Parathyroid adenoma (tissue), 2 donors: ENCODE results near the gene NMNAT1.

ENCODE experiments used
- H2AFZ ChIP-seq: fragments of 300-600 bp; sonication (generic); one replicate; pipeline ENCODE4 v1.7.0; 2017; ENCODE audit warnings: antibody characterized with exemption, mild to moderate bottlenecking
- H3K27ac ChIP-seq: fragments of 300-600 bp; sonication (generic); one replicate; pipeline ENCODE4 v1.7.0; 2017
- H3K27me3 ChIP-seq: fragments of 300-600 bp; sonication (generic); one replicate; pipeline ENCODE4 v1.7.0; 2017; ENCODE audit warnings: low read length; ENCODE audit not compliant: control insufficient read depth, insufficient read depth
- H3K36me3 ChIP-seq: fragments of 300-600 bp; sonication (generic); one replicate; pipeline ENCODE4 v1.7.0; 2017; ENCODE audit warnings: low read length; ENCODE audit not compliant: control insufficient read depth, insufficient read depth
- H3K4me1 ChIP-seq: fragments of 300-600 bp; sonication (generic); one replicate; pipeline ENCODE4 v1.7.0; 2017; ENCODE audit warnings: control low read depth
- H3K4me2 ChIP-seq: fragments of 300-600 bp; sonication (generic); one replicate; pipeline ENCODE4 v1.7.0; 2017; ENCODE audit warnings: low read length
- H3K4me3 ChIP-seq: fragments of 300-600 bp; sonication (generic); one replicate; pipeline ENCODE4 v1.7.0; 2017; ENCODE audit warnings: low read depth, low read length
- H3K79me2 ChIP-seq: fragments of 300-600 bp; sonication (generic); one replicate; pipeline ENCODE4 v1.7.0; 2017; ENCODE audit warnings: control low read depth
- H3K9ac ChIP-seq: fragments of 300-600 bp; sonication (generic); one replicate; pipeline ENCODE4 v1.7.0; 2017; ENCODE audit warnings: mild to moderate bottlenecking
- H3K9me3 ChIP-seq: fragments of 300-600 bp; sonication (generic); one replicate; pipeline ENCODE4 v1.7.0; 2017; ENCODE audit warnings: low read length; ENCODE audit not compliant: control insufficient read depth
- CTCF ChIP-seq: fragments of 300-600 bp; sonication (generic); IDR thresholded peaks from one replicate; pipeline ENCODE4 v1.7.0; 2017; ENCODE audit warnings: antibody characterized with exemption, mild to moderate bottlenecking
- donor health status: primary hyperparathyroidism.

NMNAT1 gene

GRCh38 chr1:9960011-9960410 is 16.7 kb downstream of the NMNAT1 start:
- no peak for TF ChIP-seq CTCF
- H3K27ac ChIP-seq, result no peak overlapping the region
- no peaks in the 10 kb centered on the region for H3K79me2 ChIP-seq
- no peaks in the 10 kb centered on the region for H3K27me3 ChIP-seq
- H3K9me3 ChIP-seq, result no peaks in the 10 kb centered on the region
- no peak overlapping the region for H3K9ac ChIP-seq
- H3K36me3 ChIP-seq, result no peaks in the 10 kb centered on the region
- H3K4me1 ChIP-seq, result no peaks in the 10 kb centered on the region
- H3K4me3 ChIP-seq, result no peak overlapping the region
- H2AFZ ChIP-seq, result no peak overlapping the region
- H3K4me2 ChIP-seq, result no peak overlapping the region

DNA sequence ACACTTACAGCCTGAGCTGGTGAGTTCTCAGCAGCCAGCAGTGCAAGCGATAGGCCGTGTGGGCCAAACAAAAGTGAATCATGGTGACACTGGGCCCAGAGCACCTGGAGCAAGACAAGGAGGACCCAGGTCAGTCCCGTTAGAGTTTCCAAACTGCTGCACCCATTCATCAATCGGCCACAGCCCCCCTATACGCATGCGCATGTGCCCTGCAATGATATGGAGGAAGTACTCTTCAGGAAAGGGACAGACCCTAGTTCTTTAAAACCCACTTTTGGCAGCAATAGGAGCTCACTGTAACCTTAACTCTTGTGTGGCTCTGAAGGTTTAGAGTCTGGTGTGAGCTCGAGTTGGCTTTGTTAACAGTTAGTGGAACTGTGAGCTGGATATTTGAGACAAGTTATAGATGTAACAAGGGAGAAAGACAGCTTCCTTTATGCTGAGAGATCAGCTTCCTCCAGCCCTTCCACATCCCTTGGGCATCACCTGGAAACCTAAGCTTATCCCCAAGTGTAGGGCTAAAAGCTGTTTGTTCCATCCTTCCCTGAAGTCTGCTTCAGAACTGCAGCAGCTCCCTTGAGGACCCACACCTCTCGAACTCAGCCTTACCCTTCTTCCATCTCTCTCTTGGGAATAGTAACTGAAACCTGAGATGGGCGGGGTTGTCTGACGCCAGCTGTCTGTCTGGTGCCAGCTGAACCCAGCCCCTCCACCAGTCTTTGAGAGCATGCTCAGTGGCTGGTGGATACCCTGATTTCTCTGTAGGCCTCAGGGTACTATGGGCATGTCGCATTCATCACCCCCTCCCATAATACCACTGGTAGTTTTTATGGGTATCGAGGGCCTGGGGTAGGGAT is 17.7 kb downstream of the NMNAT1 start:
- H3K36me3 ChIP-seq, result no peaks in the 10 kb centered on the region
- H3K27me3 ChIP-seq, result no peaks in the 10 kb centered on the region
- TF ChIP-seq CTCF, result no peak
- no peak overlapping the region for H3K4me3 ChIP-seq
- no peaks in the 10 kb centered on the region for H3K4me1 ChIP-seq
- H3K27ac ChIP-seq, result no peak overlapping the region
- H3K9ac ChIP-seq, result no peak overlapping the region
- H2AFZ ChIP-seq, result no peak overlapping the region
- H3K79me2 ChIP-seq, result no peaks in the 10 kb centered on the region
- no peak overlapping the region for H3K4me2 ChIP-seq
- H3K9me3 ChIP-seq, result no peaks in the 10 kb centered on the region

DNA sequence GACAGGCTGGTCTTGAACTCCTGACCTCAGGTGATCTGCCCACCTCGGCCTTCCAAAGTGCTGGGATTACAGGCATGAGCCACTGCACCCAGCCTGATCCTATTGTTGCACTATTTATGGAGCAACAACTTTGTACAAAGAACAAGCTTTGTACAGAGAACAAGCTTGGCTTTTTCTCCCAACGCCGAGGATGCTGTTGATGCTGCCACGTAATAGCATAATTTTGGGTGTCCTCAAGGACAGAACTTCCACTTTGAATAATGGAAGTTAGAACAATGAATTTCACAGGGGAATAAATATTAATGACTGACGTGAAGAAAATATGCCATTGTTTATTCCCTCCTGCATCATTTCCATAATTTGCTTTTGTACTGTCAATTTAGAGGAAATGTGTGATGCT is 41.0 kb downstream of the NMNAT1 start:
- TF ChIP-seq CTCF, result no peak
- no peaks in the 10 kb centered on the region for H3K4me1 ChIP-seq
- no peak overlapping the region for H3K4me3 ChIP-seq
- no peaks in the 10 kb centered on the region for H3K27me3 ChIP-seq
- no peak overlapping the region for H3K4me2 ChIP-seq
- H3K9ac ChIP-seq, result no peak overlapping the region
- no peak overlapping the region for H2AFZ ChIP-seq
- H3K36me3 ChIP-seq, result no peaks in the 10 kb centered on the region
- H3K27ac ChIP-seq, result no peak overlapping the region
- H3K9me3 ChIP-seq, result no peaks in the 10 kb centered on the region
- H3K79me2 ChIP-seq, result no peaks in the 10 kb centered on the region

DNA sequence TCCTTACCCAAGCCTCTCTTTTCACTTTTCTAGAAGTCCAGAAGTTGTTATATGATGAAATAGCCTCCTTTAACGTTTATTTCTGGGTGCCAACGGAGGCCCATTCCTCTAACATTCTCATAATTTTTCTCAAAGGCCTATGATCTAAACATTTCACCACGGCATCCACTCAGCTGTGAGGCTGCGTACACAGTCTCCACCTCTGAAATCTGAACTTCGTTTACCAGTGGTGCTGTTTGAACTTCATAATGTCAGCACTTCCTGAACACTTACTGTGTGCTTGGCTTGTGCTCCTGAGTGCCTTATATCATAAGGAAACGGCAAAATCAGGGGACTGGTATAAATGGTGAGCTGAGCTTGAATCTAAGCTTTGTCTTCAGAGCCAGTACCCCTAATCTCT is 41.7 kb downstream of the NMNAT1 start:
- Histone ChIP-seq H3K4me2 (no peak overlapping the region), H3K27me3 (no peaks in the 10 kb centered on the region), H3K79me2 (no peaks in the 10 kb centered on the region), H3K4me1 (no peaks in the 10 kb centered on the region), H3K4me3 (no peak overlapping the region), H3K9ac (no peak overlapping the region), H2AFZ (no peak overlapping the region), H3K36me3 (no peaks in the 10 kb centered on the region), H3K27ac (no peak overlapping the region), H3K9me3 (no peaks in the 10 kb centered on the region)
- no peak for TF ChIP-seq CTCF

DNA sequence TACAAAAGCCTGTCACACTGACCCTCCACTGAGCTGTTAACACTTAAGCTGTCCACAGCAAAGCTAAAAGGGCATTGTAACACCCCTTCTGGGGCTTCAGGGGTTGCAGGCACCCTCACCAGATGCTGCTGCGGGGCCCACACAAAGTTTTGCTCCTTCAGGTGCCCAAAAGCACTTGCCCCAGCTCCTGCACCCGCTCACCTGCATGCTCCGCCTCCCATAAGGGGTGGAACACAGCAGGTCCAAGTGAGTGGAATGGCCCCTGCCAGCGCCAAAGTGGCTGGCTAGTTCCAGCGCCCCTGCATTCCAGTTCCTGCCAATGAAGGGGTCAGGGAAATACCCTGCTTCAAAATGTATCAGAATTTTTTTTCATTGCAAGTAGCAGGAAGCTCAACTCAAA is 46.5 kb downstream of the NMNAT1 start:
- Histone ChIP-seq H3K4me1 (no peaks in the 10 kb centered on the region), H3K36me3 (no peaks in the 10 kb centered on the region), H3K27me3 (no peaks in the 10 kb centered on the region), H3K4me3 (no peak overlapping the region), H3K27ac (no peak overlapping the region), H3K79me2 (no peaks in the 10 kb centered on the region), H2AFZ (no peak overlapping the region), H3K9me3 (no peaks in the 10 kb centered on the region), H3K4me2 (no peak overlapping the region), H3K9ac (no peak overlapping the region)
- TF ChIP-seq CTCF, result no peak
